ENCODE data around the gene IBSP. TPM values are rescaled to one million over a fixed set of nuclear protein-coding genes. Genes with fewer than 3 reads are reported as not detected.

IBSP gene
- total and polyA plus RNA-seq, 4 donors = not detected

GRCh38 chr4:87855559-87855958, 56.2 kb downstream of the IBSP start:
- Histone ChIP-seq H3K36me3 (ENCODE audit: control insufficient read depth in 4 of 4, insufficient read depth in 3 of 4, low read depth in 1 of 4, low read length in 3 of 4) (no peaks in the 10 kb centered on the region), H3K4me1 (ENCODE audit: control insufficient read depth in 4 of 4, insufficient read depth in 4 of 4, low read length in 3 of 4) (no peaks in the 10 kb centered on the region), H3K27me3 (ENCODE audit: control insufficient read depth in 4 of 4, insufficient read depth in 4 of 4, low read length in 3 of 4) (no peaks in the 10 kb centered on the region), H3K9ac (ENCODE audit: low read depth in 1 of 2, low read length in 2 of 2) (no peak overlapping the region), H3K9me3 (ENCODE audit: control insufficient read depth in 4 of 4, low read length in 3 of 4) (no peaks in the 10 kb centered on the region), H3K27ac (ENCODE audit: low read depth in 1 of 2, low read length in 2 of 2) (no peak overlapping the region), H3K4me3 (ENCODE audit: low read depth in 1 of 3, low read length in 3 of 3) (no peak overlapping the region)
- DNase-seq (ENCODE audit: low spot score) = no peak
- 81% methylated on average over 8 of the region's 8 CpGs for WGBS
- TF ChIP-seq REST (IDR thresholded peaks at IDR 0.05) = no peak
- TF ChIP-seq NR2F2 (IDR thresholded peaks at IDR 0.05) = no peak
- no peak for TF ChIP-seq YY1 (IDR thresholded peaks at IDR 0.05)
- TF ChIP-seq ATF3 (IDR thresholded peaks at IDR 0.05) = no peak
- TF ChIP-seq TAF1 (conservative IDR thresholded peaks at IDR 0.05) = no peak

- TF ChIP-seq FOXA1 (IDR thresholded peaks at IDR 0.05) (no peak), HNF4A (conservative IDR thresholded peaks at IDR 0.05) (no peak), REST (IDR thresholded peaks at IDR 0.05) (no peak), NR2F2 (IDR thresholded peaks at IDR 0.05) (no peak), FOXA2 (IDR thresholded peaks at IDR 0.05) (no peak), JUND (IDR thresholded peaks at IDR 0.05) (no peak), HNF4G (IDR thresholded peaks at IDR 0.05) (no peak), EGR1 (IDR thresholded peaks at IDR 0.05; ENCODE audit: low read depth in 2 of 2) (no peak), SP1 (IDR thresholded peaks at IDR 0.05) (no peak), RAD21 (IDR thresholded peaks at IDR 0.05) (no peak), MAX (IDR thresholded peaks at IDR 0.05) (no peak), ZBTB33 (IDR thresholded peaks at IDR 0.05) (no peak), GABPA (IDR thresholded peaks at IDR 0.05 in 1 of 2, conservative IDR thresholded peaks at IDR 0.05 in 1 of 2) (no peak), RXRA (IDR thresholded peaks at IDR 0.05) (no peak), TAF1 (conservative IDR thresholded peaks at IDR 0.05) (no peak), ATF3 (IDR thresholded peaks at IDR 0.05) (no peak)
- Histone ChIP-seq H3K36me3 (ENCODE audit: control insufficient read depth in 4 of 4, insufficient read depth in 3 of 4, low read depth in 1 of 4, low read length in 3 of 4) (no peaks in the 10 kb centered on the region), H3K9ac (ENCODE audit: low read depth in 1 of 2, low read length in 2 of 2) (no peak overlapping the region), H3K27me3 (ENCODE audit: control insufficient read depth in 4 of 4, insufficient read depth in 4 of 4, low read length in 3 of 4) (no peaks in the 10 kb centered on the region), H3K4me3 (ENCODE audit: low read depth in 1 of 3, low read length in 3 of 3) (no peak overlapping the region), H3K4me1 (ENCODE audit: control insufficient read depth in 4 of 4, insufficient read depth in 4 of 4, low read length in 3 of 4) (no peaks in the 10 kb centered on the region), H3K27ac (ENCODE audit: low read depth in 1 of 2, low read length in 2 of 2) (no peak overlapping the region), H3K9me3 (ENCODE audit: control insufficient read depth in 4 of 4, low read length in 3 of 4) (no peaks in the 10 kb centered on the region)
- WGBS = 85% methylated on average over 1 of the region's 1 CpG
- DNase-seq (ENCODE audit: low spot score) = no peak
Measured at GRCh38 chr4:87856816-87857215, 57.5 kb downstream of the IBSP start.
